HG02642 (cell line): ENCODE measurements around the gene RUVBL2.

Experiments used
- ATAC-seq: cut with Tn5 transposase; IDR thresholded peaks from one replicate; pipeline ENCODE4 v1.9.1; 2021; ENCODE audit warnings: mild to moderate bottlenecking; ENCODE audit not compliant: unreplicated experiment, poor library complexity

Gene RUVBL2

DNA sequence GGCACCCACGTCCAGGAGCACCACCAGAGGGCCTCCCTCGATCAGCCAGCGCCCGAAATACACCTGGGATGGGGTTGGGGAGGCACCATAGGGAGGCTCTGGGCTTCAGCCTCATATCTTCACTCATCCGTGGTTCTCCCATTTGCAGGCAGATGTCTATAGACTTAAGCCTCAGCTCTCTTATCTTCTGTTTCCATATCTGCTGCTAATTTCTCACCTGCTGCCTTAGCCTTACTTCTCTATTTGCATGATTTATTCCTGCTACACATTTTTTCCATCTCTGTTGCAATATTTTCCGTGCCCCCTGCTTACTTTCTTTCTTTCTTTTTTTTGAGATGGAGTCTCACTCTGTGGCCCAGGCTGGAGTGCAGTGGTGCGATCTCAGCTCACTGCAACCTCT is 6.4 kb upstream of the RUVBL2 start:
- ATAC-seq = no peak

DNA sequence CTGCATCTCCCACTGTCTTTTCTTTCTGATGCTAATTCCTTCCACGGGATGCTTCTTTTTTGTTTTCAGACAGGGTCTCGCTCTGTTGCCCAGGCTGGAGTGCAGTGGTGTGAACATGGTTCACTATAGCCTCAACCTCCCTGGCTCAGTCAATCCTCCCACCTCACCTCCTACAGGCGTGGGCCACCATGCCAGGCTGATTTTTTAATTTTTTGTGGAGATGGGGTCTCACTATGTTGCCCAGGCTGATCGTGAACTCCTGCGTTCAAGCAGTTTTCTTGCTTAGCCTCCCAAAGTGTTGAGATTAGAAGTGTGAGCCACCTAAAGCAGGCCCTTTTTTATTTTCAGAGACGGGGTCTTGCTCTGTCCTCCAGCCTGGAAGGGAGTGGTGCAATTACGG is 5.4 kb upstream of the RUVBL2 start:
- no peak for ATAC-seq

DNA sequence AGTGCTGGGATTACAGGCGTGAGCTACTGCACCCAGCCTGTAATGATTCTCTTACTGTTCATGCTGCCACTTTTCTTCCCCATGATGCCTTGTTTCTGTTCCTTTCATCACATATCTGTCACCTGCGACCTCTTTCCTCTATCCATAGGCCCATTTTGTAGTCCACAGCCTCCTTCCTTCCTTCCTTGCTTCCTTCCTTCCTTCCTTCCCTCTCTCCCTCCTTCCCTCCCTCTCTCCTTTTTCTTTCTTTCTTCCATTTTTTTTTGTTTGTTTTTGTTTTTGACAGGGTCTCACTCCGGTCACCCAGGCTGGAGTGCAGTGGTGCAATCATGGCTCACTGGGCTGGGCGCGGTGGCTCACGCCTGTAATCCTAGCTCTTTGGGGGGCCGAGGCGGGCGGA is 4.8 kb upstream of the RUVBL2 start:
- ATAC-seq = no peak

GRCh38 chr19:48989701-48990291 is 3.9 kb upstream of the RUVBL2 start:
- no peak for ATAC-seq

DNA sequence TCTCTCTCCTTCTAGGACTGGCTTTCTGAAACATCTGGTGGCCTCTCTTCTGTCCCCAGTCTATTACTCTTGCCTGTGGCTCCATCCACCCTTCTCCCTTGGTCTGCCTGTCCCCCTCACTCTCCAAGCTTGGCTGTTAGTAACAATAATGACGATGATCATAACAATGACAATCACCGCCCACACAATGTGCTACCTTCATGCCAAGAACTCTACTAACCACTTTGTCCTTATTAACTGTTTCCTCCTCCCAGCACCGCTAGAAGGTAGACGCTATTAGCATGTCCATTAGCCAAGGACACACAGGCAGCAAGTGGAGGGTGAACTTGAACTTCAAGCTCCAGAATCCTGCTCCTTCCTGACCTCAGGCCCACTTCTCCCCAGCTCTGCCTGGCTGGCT is 3.3 kb upstream of the RUVBL2 start:
- ATAC-seq = no peak

GRCh38 chr19:48991011-48991609 is 2.6 kb upstream of the RUVBL2 start:
- no peak for ATAC-seq

- no peak for ATAC-seq
Observed at GRCh38 chr19:48991873-48992580, 1.7 kb upstream of the RUVBL2 start.

DNA sequence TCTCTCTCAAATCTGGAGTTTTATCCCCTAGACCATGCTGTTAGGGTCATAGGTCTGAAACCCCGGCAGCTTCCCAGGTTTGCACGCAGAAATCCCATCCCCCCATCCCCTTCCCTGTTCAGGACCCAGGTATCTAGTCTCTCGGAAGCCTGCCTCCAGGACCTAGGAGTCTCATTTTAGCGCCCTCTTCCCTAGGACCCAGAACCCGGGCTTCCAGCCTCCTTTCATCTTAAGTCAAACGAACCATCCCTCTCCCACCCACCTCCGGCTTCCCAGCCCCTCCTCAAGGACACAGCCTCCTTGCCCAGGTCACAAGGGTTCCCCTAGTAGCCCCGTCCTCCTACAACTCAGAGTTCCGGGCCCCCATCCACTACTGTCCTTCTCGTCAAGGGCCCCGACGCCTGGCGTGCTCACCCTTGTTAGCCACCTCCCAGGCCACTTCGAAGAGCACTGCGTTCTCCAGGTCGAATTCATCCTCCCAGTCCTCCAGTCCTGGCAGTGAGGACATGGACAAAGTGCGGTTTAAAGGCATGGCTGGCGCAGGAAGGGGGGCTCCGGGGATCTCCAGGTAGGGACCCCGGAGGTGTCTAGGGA is 1.0 kb upstream of the RUVBL2 start:
- no peak for ATAC-seq

- no peak for ATAC-seq
Observed at GRCh38 chr19:48994035-48994386, 324 bp downstream of the RUVBL2 start.

- ATAC-seq = no peak
Observed at GRCh38 chr19:48997972-48998371, 4.3 kb downstream of the RUVBL2 start.

- ATAC-seq = no peak
Observed at GRCh38 chr19:48999481-49000325, 6.0 kb downstream of the RUVBL2 start.

GRCh38 chr19:49004133-49004532 is 10.4 kb downstream of the RUVBL2 start:
- ATAC-seq = no peak

GRCh38 chr19:49004964-49005614 is 11.4 kb downstream of the RUVBL2 start:
- ATAC-seq = no peak

- no peak for ATAC-seq
Observed at GRCh38 chr19:49006905-49007304, 13.2 kb downstream of the RUVBL2 start.

GRCh38 chr19:49009828-49010227 is 16.1 kb downstream of the RUVBL2 start:
- ATAC-seq = no peak

DNA sequence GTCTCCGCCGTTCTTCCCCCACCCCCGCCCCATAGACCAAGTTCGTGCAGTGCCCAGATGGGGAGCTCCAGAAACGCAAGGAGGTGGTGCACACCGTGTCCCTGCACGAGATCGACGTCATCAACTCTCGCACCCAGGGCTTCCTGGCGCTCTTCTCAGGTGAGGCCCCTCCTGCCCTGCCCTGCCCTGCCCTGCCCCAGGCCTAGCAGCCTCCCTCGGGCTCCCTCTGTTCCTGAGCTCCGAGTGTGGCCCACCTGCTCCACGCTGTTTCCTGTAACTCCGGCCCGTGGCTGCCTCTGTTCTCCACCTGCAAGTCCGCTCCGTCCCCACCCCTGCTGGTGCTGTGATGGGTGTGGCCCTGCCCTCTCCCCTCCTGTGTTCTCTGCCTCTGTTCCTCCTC is 16.8 kb downstream of the RUVBL2 start:
- ATAC-seq = no peak

DNA sequence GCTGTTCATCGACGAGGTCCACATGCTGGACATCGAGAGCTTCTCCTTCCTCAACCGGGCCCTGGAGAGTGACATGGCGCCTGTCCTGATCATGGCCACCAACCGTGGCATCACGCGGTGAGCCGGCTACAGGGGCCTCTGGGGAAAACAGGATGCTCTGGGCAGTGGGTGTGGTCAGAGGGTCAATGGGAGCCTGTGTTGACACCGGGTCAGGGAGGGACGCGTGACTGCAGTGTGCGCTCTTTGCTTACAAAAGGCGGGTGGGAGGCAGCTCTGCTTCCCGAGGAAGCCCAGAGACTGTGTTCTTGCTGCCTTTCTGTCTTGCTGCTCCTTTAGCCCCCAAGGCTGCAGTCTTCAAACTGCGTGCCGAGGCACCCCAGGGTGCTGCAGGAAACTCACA is 17.5 kb downstream of the RUVBL2 start:
- ATAC-seq = no peak

DNA sequence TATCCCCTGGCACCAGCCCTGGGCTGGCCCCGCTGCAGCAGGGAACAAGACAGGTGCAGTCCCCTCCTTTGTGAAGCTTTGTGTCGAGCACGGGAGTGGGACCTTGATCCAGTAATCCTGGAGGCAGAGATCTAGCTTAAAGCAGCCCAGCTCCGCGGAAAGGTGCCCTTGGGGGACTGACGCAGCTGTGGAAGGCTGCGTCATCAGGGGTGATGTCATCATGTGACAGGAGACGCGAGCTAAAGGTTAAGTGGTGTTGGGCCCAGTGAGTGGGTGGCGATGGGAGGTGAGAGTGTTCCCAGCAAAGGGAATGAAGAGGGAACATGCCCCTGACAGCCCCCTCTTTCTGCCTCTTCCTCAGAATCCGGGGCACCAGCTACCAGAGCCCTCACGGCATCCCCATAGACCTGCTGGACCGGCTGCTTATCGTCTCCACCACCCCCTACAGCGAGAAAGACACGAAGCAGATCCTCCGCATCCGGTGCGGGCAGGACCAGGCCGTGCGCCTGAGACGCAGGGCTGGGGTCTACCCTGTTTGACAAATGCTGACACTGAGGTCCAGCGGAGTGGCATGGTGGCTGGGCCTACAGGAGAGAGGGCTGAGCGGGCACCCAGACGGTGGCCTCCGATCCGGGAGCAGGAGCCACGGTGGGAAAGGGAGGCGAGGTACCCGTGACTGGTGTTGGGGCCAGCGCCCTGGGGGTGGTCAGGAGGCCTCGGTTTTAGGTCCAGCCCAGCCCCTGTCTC is 20.6 kb downstream of the RUVBL2 start:
- no peak for ATAC-seq

GRCh38 chr19:49014870-49015255 is 21.2 kb downstream of the RUVBL2 start:
- ATAC-seq = no peak
